Neural crest cell (in vitro differentiated cells): ENCODE measurements around the gene REST. TPM values are rescaled to one million over a fixed set of nuclear protein-coding genes. Genes with fewer than 3 reads are reported as not detected.

Source experiments
- DNase-seq: peaks from one replicate; pipeline ENCODE4 v3.0.0; 2021; ENCODE audit warnings: low read depth, mixed read lengths, low spot score
- H3K27ac Mint-ChIP-seq: one replicate; pipeline ENCODE4 v1.8.0; 2021; ENCODE audit warnings: mild to moderate bottlenecking, mixed read lengths; ENCODE audit not compliant: unreplicated experiment
- H3K27me3 Mint-ChIP-seq: 2 replicates; pipeline ENCODE4 v1.8.0; 2021; ENCODE audit warnings: low read depth, mild to moderate bottlenecking, mixed read lengths
- H3K36me3 Mint-ChIP-seq: 2 replicates; pipeline ENCODE4 v1.8.0; 2021; ENCODE audit warnings: low read depth, mild to moderate bottlenecking, mixed read lengths
- H3K4me1 Mint-ChIP-seq: 2 replicates; pipeline ENCODE4 v1.8.0; 2021; ENCODE audit warnings: mixed read lengths
- H3K4me3 Mint-ChIP-seq: one replicate; pipeline ENCODE4 v1.8.0; 2021; ENCODE audit warnings: mild to moderate bottlenecking, mixed read lengths
- H3K9me3 Mint-ChIP-seq: 2 replicates; pipeline ENCODE4 v1.8.0; 2021; ENCODE audit warnings: mixed read lengths
- total RNA-seq: library from RNA; stranded (reverse); gene quantifications from 2 replicates; pipeline ENCODE4 v1.2.1, GENCODE V29; 2021
- TF ChIP-seq, protein P1 (sequence below): fragments of 200-600 bp; sonication (generic); conservative IDR thresholded peaks from 2 replicates; pipeline ENCODE4 v1.5.0; 2021; ENCODE audit warnings: antibody characterized with exemption, mild to moderate bottlenecking

REST gene
- total RNA-seq, 1 donor from 2014 or later: 51.2 TPM

GRCh38 chr4:56999751-57000150, 92.1 kb downstream of the REST start:
- Mint-ChIP-seq H3K9me3 (no peaks in the 10 kb centered on the region), H3K27ac (no peak overlapping the region), H3K4me1 (no peaks in the 10 kb centered on the region), H3K27me3 (no peaks in the 10 kb centered on the region), H3K4me3 (no peak overlapping the region), H3K36me3 (peaks cover 11% of the 10 kb centered on the region)
- DNase-seq: no peak
- TF ChIP-seq, protein P1, sequence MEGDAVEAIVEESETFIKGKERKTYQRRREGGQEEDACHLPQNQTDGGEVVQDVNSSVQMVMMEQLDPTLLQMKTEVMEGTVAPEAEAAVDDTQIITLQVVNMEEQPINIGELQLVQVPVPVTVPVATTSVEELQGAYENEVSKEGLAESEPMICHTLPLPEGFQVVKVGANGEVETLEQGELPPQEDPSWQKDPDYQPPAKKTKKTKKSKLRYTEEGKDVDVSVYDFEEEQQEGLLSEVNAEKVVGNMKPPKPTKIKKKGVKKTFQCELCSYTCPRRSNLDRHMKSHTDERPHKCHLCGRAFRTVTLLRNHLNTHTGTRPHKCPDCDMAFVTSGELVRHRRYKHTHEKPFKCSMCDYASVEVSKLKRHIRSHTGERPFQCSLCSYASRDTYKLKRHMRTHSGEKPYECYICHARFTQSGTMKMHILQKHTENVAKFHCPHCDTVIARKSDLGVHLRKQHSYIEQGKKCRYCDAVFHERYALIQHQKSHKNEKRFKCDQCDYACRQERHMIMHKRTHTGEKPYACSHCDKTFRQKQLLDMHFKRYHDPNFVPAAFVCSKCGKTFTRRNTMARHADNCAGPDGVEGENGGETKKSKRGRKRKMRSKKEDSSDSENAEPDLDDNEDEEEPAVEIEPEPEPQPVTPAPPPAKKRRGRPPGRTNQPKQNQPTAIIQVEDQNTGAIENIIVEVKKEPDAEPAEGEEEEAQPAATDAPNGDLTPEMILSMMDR: no peak

DNA sequence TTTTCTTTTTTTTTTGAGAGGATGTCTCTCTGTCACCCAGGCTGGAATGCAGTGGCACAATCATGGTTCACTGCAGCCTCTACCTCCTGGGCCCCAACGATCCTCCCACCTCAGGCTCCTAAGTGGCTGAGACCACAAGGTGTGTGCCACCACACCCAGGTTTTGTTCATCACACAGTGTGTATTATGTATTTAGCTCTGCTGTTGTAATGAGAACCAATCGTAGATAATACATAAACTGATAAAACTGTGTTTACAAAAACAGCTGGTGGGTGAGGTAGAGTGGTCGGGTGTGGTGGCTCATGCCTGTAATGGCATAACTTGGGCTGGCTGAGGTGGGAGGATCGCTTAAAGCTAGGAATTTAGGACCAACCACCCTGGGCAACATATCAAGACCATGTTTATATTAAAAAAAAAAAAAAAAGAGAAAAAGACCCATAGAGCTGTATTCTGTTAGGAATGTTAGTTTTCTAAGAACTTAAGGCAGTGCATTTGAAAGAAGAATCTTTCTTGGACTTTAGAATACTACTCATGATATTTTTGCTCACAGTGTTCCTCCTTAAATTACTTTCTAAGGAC, 105.9 kb downstream of the REST start:
- Mint-ChIP-seq H3K4me3 (no peak overlapping the region), H3K4me1 (no peaks in the 10 kb centered on the region), H3K36me3 (peaks cover 26% of the 10 kb centered on the region), H3K27ac (no peak overlapping the region), H3K27me3 (no peaks in the 10 kb centered on the region), H3K9me3 (no peaks in the 10 kb centered on the region)
- TF ChIP-seq, protein P1: no peak
- DNase-seq: no peak

Other genes with a start within 250 kb of the REST start
- not detected in 2 replicates for gene HOPX, start 226.6 kb upstream of the REST start, total RNA-seq
- not detected in 2 replicates for gene SPINK2, start 86.2 kb upstream of the REST start, total RNA-seq
- gene NOA1, start 69.7 kb downstream of the REST start, total RNA-seq: 17.3 and 17.9 TPM in 2 replicates
- gene POLR2B, start 71.0 kb downstream of the REST start, total RNA-seq: 129 and 134 TPM in 2 replicates
- gene IGFBP7, start 202.5 kb downstream of the REST start, total RNA-seq: 0.55 and 0.82 TPM in 2 replicates